GM18499 (cell line): Measurements from ENCODE around the gene LRMDA.

Source experiments
- ATAC-seq: cut with Tn5 transposase; IDR thresholded peaks from one replicate; pipeline ENCODE4 v1.9.1; 2021; ENCODE audit warnings: moderate number of reproducible peaks; ENCODE audit not compliant: insufficient read depth, unreplicated experiment

LRMDA gene

DNA sequence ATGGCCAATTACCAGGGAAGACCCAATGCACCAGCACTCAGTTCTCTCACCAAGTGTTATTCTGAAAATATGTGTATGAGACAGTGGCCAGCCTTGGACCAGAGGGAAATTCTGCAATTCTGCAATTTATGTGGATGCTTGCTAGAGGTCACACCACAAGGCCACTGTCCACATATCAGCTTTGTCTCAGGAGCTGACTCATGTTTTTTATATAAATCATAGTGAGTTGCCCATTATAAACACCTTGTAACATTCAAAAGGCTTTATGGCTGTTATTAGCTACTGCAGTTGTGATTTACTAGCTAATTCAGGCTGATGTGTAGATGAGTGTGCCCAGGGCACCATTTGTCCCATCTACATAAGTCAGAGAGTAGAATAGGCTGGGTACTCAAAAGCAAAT, 649.0 kb downstream of the LRMDA start:
- ATAC-seq: no peak

DNA sequence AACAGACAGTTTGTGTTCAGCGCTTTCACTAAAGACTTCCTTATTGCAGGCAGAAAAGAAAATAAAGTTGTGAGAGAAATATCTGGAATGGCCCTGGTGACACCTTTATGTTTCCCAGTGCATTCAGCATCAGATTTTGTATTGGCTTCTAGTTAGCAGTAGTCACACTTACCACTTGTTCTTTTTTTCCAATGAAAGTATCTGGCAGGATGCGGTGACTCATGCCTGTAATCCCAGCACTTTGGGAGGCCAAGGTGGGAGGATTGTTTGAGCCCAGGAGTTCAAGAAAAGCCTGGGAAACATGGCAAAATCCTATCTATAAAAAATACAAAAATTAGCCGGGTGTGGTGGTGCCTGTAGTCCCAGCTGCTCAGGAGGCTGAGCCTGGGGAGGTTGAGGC, 649.6 kb downstream of the LRMDA start:
- ATAC-seq: no peak

DNA sequence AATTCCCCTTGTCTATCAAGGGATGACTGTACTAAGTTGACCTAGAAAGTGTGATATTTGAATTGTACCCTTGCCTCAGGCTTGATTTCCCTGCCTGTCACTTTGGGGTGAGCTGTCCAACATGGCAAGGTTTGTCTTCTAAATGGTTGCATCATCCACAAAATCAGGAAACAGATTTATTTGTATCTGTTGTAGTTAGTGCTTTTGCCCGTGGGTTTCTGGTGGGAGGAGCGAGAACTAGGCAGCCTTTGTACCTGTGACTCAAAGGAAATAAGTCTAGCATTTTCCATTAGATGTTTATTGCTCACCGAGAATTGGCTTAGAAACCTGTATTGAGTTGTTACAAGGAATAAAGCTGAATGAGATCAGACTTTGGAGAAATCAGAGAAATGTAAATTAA, 650.8 kb downstream of the LRMDA start:
- no peak for ATAC-seq

DNA sequence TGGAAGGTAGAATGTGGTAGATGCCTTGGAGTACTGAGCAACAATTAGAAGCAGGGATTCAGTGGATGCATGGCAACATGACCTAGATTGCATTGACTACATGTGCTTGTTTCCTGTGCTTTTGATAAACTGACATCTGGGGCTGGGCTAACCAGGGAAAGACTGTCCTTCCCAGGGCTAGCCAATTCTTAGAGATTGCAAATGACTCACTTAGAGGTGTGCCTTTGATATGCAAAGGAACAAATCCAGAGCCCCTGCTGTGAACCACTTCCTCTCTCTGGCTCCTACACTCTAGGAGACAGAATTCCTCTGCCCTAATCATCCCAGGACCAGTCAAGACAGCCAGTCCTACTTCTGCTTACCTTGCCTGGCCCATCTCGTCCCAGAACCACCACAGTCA, 651.5 kb downstream of the LRMDA start:
- no peak for ATAC-seq

DNA sequence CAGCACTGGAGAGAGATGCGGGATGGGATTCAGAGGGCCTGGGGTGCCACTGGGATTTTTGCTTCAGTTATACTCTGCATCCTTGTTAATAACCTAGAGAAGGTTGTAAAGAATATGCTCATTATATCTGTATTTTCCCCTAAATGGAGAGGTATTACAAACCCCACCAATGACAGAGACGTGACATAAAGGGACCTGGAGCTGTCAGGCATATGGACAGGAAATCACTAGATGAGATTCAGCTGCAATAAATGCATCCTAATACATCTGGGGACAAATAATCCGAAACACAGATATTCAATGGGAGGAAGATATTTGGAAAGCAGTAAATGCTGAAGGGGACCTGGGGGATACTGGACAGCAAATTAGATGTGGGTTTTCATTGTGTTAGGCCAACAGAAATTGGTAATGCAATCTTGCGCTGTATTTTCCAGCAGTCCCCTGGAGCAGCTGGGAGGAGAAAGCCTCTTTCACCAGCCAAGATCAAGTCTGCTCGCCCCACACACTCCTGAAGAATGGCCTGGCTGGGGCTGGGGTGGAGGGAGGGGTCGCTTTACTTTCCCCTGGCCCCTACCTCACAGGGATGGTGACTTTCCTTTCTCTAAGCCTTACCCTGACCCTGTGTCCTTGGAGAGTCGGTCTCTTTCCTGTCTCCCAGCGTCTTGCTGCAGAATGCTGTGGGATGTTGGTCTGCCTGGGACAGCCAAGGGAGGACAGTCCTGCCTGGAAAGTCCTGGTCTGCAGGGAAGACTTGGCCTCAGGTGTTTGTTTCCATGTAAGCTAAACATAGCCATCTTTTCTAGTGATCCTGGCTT, 653.8 kb downstream of the LRMDA start:
- ATAC-seq: no peak

DNA sequence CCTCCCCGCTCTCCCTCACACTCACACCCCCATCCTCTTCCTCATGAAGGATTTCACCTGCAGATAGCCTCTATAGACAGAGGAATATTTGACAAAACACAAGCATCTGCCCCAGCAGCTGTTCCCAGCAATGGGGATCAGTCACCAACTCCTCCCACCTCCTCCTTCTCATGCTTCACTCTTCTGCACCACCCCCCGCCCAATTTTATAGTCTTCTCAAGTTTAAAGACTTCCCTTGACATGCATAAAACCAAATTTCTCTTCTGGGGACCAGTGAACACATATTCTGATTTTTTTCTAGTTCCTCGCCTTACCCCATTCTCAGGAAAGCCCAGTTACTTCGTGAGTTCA, 654.4 kb downstream of the LRMDA start:
- ATAC-seq: no peak

DNA sequence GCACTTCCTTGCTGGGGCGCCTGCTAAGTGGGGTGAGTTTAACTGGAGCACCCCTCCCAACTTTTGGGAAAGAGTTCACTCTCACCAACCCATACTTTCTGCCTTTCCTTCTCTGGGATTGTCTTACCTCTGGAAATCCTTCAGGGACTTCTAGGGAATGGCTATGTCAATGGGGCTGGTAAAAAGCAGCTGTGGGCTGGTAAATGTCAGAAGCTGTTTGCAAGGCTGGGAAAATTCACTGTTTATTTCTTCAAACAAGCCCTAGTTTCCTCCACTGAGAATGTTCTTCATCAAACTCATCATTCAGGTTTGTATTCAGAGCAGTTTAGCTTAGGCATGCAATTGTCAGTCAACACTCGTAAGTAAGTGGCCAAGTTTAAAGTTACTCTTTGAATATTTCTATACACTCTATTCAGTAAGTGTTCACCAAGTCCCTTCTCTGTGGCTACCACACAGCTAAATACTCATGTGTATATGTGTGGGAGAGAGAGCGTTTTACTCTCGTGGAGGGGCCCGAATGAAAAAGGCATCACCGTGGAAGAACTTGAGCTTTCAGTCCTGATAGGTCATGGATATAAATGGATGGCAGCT, 654.8 kb downstream of the LRMDA start:
- no peak for ATAC-seq

DNA sequence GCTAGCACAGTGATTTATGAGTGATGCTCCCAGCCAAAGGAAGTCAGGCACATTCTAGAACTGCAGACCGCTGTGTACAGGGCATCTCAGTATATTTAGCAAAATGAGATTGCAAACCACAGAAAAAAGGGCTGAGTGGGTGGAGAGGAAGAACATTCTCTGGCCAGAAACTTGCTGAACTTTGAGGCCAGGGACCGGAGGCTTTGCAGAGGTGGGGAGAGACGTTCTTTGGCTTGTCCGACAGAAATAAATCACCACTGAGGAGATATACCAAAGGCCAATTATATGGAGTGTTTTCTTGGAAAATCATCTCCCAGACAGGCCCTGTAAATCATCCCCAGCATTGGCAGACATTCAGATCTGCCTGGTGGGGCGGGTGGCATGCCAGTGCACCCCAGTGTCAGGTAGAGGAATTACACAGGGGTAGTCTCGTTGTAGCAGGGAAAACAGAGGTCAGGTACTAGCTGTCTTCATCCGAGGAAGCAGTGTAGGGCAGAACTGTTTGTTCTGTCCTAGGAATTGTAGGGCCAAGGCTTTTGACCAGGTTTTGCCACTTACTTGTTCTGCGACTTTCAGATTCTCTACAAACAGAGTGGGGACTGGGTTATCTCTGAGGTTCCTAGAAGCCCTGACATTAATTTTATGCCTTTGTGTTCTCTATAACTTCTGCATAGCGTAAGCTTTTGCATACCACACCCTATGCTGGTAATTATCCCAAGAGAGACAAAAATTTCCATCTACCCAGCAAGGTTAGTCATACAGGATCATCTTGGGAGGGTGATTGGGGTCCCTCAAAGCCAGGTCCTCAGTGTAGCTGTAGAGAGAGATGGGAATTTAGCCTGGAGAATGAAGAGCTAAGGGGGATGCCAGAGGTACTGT, 655.6 kb downstream of the LRMDA start:
- ATAC-seq: no peak

DNA sequence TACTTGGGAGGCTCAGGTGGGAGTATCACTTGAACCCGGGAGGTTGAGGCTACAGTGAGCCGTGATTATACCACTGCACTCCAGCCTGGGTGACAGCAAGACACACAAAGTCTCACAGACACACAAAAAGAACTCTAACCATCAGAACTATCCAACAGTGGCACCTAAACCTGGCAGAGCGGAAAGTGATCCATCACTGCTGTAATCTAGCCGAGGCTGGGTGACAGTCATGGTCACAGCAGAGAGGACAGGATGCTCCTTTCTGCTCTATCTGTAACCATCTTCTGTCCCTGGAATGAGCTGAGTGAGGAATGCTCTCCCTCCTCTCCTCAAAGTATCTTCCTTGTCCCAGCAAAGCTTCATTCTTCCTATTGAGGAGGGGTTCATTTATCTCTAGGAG, 656.6 kb downstream of the LRMDA start:
- no peak for ATAC-seq

DNA sequence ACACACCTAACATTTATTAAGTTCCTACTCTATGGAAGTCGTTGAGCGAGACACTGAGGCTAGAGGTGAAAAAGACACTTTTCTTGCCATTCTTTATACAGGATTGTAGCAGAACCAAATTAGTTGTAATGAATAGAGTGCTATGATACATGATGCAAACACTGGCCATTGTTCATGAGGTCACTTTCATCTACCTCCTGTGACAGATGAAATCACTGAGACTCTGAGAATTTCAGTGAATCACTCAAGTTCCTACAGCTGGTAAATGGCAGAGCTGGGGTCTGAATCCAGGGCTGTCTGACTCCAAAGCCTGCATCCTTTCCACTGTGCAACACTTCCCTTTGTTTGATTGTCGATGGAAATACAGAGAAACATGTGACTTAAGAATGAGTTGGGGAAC, 657.6 kb downstream of the LRMDA start:
- ATAC-seq: no peak

DNA sequence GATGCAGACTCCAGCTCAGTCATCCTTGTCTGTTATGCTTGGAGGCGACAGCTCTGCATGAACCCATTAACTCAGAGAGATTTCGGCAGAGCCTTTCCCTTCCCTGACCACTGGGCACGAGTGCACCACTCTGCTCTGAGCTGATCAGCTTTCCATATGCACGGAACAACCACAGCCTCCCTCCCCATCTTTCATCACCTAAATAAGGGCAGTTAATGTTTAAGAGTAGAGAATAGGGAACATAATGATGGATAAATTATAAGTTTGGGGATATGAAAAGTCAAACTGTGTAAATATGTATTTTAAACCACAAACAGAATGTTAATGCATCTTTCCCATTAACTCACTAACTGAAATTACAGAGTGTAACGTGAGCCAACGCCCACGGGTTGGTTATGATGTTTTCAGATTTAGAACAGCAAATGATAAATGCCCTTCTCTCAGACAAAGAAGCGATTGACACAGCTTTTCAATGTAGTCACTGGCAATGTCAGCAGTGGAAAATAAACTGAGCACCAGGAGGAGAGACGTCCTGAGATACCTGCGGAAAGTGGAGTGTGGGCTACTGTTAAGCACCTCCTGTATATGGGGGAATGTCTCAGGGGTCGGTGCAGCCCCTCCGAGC, 658.2 kb downstream of the LRMDA start:
- ATAC-seq: no peak

DNA sequence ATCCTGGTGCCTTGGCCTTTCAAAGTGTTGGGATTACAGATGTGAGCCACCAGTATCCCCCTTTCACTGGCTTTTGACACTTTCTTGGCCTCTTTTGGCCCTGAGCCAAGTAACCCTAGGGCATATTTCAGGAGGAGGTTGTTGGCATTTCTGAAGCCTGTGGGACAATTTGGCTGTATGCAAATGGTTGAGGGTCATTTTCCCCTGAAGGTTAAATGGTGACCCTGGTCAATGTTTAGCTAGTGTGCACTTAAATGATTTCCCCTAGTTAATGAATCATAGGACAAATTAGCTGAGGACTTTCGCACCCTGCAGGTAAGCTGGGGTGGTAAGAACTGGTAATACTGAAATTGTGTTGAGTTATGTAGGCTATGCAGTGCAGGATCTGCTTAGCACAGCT, 660.5 kb downstream of the LRMDA start:
- no peak for ATAC-seq

DNA sequence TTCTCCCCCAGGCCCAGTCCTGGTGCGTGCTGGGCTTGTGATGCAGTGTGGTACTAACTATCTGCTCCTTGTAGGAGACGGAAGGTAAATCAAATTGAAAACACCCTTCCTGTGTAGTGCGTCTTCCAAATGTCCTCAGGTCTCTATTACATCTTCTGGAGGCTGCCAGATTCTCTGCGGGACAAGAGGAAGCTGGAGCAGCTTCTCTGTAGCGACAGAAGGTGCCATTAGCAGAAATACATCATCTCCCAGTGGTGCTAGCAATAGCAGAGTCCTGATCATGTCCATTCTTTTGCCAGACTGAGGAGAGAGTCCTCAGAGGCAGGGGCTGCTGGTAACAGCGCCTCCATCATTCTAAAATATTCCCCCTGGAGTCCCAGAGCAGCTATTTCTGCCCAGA, 675.2 kb downstream of the LRMDA start:
- no peak for ATAC-seq

DNA sequence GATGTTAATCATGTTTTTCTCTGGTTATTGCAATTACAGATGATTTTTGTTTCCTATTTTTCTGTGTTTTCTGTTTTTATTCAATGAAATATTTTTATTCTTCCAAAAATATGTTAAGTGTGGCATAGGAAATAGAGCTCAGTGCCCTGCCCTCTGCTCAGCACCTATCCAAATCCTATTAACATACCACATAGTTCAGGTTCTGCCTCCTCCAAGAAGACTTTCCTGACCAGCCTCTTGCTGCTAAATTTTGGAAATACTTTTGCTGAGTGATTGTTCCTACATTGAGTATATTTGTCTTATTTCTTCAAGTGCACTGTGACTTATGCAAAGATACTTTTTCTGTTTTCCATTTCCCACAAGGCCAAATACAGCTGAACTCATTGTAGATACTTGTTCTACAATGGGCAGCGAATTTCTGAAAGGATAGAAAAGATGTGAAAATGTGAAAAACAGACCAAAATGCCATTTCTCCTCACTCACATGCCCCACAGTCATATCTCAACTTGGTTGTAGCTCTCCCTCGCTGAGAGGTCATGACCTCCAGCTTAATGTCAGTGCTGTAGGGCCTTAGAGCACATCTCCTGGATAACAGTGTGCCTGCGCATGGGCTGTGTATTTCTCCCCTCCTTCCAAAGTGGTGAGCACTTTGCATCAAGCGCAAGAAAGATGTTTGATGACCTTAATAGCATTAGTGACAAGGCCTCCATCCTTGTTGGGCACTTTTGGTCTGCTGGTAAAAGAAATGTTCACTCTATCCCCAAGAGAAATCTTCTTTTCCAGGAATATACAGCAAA, 677.3 kb downstream of the LRMDA start:
- no peak for ATAC-seq

DNA sequence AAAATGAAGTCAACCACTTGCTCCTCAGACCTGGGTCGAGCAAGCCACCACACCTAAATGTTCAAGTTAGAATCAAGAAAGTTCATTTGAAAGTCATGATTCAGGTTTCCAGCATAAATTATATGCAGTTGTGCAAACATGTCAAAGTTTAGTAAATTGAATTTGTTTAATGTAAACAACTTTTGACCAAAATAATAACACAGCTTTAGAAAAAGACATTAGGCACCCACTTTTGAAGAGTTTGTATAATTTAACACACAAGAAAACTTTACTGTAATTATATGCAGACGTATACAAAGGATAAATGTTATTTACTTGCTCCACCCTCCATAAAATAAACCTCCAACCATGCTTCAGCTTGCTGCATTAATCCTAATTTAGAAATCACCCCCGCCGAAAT, 680.0 kb downstream of the LRMDA start:
- ATAC-seq: no peak

DNA sequence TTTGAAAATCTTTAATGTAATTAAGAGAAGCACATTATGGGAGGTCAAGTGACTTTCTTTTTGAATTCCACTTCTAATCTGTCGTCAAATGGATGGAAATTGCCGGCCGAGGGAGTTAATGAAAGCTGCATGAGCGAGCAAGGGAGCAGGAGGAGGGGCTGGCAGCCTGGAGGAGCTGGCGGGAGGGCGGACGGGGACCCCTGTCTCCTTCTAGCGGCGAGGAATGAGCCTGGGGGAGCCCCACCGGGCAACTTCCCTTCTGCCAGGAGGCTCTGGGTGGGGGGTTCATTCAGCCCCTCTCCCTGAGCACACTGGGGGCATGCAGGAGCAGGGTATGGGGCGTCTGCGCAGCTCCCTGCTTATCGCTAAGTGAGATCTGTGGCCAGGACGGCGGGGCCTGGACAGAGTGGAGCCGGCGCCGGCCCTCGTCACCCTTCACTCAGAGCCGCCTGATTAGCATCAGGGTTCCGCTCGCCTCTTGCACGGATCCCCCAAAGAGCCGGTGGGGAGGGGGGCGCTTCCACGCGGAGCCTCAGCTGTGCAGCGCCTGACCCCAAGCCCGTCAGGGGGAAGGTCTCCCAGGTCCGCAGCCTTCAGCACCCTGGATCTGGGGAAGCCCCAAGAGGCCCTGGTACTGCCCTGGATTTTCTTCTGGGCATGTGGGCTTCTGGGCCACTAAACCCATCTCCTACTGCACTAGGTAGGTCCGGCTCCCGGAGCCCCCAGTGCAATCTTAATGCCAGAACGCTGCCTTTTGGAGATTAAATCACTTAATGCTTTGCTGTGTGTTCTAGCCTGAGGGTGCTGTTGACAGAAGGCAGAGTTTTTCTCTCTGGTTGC, 680.8 kb downstream of the LRMDA start:
- no peak for ATAC-seq

DNA sequence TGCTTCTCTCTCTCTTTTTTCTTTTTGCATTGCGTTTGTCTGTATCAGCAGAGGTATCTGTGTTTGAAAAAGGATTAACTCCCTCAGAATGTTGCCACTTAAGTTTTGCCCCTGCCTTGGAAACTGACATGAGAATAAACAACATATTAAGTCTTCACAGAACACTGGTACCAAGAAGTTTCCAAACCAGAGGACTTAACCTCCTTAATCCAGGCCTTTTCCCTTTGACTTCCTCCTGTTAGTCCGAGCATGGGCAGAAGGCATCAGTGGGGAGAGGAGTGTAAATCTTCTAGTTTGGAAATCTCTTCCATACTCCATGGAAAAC, 681.4 kb downstream of the LRMDA start:
- ATAC-seq: no peak

DNA sequence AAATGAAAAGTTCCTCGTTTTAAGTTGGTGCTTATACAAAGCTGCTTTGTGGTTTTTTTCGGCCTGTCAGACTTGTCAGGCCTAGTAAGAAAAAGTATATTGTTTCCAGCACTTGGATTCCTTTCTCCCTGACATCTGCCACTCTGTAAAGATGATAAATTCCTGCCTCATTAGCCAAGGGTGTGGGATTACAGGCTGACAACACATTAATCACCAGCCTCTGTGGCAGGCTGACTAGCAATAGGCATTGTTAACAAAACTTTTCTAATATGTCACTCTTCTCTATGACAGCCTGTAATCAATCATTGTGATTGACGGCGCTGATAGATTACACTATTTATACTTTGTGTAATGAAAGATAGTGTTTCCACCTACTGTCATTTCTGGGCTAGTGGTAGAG, 682.5 kb downstream of the LRMDA start:
- ATAC-seq: no peak

DNA sequence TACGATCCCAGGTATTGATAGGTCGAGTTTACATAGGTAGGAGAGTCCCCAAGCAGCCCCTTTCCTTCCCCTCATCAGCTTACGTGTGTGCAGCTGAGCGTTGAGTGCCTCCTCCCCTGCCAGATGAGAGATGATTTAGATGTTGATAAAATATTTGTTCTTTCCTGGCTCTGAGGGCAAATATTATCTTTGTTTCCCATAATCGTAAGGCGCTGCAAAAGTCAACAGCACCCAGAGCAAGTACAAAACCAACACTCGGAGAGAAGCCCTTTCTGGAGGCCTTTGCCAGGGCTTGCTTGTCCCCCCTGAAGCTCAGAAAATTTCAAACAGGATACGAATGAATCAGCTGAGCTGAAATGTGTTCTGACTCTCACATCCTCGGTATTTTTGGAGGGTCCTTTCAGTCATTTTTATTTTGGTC, 683.2 kb downstream of the LRMDA start:
- no peak for ATAC-seq

DNA sequence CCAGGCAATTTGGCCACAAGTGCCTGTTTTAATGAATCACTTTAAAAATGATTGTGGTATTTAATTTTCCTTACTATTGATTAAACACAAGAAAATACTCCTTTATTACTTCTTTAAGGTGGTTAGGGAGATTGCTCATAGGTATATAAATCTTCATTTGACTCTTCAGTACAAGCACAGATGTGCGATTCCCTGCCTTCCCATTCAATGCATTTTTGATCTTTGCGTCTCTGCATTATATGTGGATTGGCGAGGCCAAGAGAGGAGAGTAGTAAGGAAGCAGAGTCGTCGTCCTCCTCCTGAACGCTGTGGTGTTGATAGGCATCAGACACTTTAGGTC, 683.7 kb downstream of the LRMDA start:
- no peak for ATAC-seq
